ENCODE results near the gene CAMK1D.
"Not testable (repeated sequence)": the region's sequence is repeated elsewhere in the genome, so short reads cannot be mapped to it uniquely, and the experiment has no call there.

Gene CAMK1D

DNA sequence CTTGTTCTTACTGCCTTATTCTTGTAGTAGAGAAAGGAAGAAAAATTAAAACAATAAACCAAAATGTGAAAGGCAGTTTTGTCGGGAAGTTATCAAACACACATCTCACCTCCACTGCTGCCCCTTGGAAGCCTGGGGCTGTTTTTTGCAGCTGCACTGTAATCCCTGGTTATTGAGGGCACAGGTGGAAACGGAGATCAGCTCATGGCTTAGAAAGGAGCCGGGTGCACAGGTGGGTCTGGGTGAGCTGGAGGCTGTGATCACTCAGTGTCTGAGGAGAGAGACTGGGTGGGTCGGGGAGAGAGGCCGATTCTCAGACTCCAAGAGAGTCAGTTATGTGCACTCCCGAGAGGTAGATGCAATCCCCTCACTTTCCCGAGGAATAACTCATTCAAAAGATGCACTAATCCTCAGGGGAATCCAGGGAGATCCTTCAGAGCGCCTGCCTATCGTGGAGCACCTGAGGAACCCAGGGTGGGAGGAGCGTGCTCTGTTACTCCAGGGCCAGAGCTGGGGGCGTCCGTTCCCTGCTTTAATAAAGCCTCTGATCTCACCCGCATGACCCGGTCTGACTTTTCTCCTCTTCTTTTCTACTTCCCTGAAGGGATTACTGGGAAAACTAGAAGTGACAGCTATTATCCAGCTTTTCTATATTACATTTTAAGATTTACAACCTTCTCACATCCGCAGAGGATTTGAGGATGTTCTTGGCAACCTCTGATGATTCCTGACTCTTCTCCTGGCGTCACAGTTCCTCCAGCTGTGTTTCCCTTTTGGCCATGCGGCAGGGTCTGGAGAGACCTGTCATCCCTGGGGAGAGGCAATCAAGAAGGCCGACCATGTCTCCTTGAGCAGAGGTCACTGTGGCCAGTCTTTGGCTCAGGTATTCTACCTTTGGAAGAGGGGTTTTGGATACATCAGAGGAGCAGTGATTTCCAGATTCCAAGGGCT is 82.1 kb downstream of the CAMK1D start:
- no peak for DNase-seq

DNA sequence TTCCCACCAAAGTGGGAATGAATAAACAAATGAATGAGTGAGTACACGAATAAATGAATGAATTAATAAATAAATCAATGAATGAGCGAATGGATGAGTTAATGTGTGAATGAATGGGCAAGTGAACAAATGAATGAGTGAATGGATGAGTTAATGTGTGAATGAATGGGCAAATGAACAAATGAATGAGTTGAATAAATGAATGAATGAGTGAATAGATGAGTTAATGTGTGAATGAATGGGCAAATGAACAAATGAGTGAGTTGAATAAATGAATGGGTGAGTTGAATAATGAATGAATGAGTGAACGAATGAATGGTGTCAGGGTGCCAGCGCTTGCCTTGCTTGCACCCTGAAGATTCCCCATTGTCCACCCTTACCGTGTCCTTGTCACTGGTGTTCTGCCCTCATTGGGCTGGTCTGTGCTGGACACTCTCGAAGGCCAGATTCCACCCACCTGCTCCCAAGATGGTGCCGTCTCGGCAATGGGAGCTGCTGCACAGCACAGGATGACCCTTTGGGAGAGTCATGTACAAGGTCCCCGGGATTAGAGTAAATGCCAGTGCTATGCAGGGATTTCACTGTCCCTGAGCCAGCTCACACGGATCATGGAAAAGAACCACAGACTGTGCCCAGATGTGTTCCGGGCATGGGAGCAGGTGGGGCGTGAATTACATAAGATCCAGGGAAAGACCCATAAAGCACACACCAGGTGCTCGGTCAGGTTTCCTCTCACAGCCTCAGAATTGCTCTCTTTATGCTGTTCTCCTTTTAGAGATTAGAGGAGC is 83.2 kb downstream of the CAMK1D start:
- no peak for DNase-seq

DNA sequence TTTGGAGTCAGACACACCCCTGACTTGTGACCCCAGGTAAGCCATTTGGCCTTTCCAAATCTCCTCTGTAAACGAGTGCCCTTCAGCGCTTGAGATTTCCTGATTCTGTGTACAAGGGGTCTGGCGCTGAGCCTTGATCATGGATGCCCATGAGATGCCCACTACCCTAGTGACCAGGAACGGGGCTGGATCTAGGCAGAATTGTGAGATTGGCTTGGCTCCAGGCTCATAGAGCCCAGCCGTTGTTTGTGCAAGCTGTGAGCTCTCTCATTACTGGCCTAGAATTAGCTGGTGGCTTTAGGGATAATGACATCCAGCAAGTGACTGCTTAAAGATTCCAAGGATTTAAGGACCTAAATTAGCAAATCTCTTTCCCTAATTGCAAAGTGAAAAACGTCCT is 84.9 kb downstream of the CAMK1D start:
- no peak for DNase-seq

DNA sequence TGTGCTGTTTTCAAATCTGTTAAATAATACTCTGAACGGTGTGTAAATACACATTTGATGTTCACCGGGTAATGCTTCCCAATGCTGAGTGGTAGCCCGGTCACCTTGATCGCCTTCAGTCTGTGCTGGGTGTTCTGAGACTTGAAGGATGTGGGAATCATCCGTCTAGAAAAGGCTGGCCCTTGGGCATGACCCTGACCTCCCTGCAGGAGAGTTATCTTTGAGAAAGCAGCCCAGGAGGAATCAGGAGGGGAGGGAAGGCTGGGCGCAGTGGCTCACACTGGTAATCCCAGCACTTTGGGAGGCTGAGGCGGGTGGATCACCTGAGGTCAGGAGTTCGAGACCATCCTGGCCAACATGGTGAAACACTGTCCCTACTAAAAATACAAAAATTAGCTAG is 85.3 kb downstream of the CAMK1D start:
- DNase-seq: not testable (repeated sequence)

DNA sequence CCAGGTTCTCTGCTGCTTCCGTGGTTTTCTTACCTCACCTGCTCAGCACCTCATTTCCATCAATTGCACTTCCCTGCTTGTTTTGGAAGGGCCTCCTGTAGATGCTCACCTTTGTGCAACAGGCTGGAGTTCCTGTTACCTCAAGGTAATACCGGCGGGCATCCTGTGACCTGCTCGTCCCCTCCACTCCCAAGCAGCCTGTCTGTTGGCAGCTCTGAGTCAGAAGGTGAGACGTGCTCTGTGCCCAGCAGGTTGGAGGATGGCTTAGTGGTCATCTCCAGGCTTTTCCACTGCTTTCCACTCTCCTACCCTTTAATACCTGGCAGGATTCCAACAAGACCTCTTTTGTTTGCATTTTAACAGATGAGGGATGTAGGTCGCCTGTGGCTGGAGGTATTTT is 86.0 kb downstream of the CAMK1D start:
- DNase-seq: no peak

DNA sequence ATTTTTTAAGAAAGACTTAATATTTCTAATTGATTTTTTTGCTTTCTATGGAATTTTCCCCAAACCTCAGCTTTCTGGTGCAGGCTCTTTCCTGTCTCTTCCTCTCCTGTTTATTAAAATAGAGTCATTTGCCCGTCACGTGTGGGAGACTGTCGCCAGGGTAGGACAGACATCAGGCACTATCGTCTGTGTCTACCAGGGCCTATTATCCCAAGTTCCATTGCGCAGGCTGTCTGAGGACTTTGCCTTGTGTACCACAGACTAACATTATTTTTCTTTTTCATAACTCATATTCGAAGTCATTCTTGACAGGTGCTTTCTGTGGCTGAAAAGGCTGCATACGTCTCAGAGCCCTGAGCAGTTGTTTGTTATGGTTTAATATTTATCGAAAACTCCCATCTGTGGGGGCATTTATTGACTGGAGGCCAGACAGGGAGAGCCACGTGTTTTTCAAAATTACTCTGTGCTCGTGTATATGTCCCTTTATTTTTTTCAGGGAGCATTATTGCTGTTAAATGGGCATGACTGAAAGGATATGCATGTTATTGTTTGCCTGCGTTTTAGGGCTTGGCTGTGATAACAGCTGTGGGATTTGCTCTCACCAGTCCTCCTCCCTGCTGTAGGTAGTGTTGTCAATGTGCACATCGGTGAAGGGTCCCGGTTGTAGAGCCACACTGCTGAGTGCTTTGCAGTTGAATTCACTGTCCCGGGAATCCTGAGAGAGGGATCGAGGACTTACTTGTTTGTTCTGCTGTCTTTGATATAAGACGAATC is 89.8 kb downstream of the CAMK1D start:
- no peak for DNase-seq

DNA sequence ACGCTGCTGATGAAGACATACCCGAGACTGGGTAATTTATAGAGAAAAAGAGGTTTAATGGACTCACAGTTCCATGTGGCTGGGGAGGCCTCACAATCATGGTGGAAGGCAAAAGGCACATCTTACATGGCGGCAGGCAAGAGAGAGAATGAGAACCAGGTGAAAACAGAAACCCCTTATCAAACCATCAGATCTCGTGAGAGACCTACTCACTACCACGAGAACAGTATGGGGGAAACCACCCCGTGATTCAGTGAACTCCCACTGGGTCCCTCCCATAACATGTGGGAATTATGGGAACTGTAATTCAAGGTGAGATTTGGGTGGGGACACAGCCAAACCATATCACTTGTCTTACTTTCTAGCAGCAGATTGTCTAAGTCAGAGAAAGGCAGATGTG is 90.4 kb downstream of the CAMK1D start:
- DNase-seq: not testable (repeated sequence)

DNA sequence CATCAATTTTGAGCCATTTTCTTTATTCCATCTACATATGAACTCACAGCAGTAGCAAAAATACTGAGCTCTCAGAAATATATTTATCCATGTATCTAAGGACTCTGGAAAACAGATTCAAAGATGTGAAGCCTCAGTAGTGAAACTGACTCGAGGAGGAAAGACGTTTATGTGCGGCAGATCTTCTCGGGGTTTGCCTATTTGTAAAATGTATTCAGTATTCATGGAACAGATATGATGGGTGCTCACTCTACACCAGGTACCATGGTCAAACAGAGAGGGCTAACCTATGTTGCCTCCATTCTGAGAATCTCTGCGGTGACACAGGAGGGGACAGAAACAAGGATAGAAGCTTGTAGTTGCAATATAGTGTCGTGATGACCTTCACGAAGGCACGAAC is 93.7 kb downstream of the CAMK1D start:
- no peak for DNase-seq

DNA sequence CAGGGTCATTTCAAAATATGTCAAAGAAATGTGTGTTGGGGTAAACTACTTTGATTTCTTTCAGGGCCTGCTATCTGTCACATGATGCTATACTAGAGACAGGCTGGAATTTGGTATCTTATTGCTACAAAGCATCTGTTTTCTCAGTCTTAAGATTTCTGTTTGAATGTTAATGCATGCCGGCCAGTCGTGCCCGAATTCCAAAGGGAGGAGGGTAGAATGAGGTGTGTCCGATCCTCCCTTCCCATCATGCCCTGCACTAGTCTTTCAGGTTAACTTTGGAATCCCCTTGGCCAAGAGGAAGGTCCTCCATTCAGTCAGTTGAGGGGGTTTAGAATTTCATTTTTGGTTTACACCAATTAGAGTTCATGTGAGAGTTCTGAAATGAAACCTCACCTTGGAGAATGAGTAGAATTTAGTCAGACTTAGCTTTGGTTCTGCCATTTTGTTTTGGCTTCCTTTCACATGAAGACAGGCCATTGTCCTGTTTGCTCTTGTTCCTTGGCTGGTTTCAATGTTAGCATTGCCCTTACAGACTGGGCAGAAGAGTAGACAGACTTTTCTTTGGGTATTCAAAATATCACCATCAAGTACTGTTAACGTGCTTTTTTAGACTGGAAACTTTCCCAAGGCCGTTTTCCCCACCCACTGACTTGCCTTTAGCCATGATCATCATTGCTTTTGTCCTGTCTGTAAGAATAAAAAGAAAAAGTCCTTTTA is 95.8 kb downstream of the CAMK1D start:
- DNase-seq: no peak

DNA sequence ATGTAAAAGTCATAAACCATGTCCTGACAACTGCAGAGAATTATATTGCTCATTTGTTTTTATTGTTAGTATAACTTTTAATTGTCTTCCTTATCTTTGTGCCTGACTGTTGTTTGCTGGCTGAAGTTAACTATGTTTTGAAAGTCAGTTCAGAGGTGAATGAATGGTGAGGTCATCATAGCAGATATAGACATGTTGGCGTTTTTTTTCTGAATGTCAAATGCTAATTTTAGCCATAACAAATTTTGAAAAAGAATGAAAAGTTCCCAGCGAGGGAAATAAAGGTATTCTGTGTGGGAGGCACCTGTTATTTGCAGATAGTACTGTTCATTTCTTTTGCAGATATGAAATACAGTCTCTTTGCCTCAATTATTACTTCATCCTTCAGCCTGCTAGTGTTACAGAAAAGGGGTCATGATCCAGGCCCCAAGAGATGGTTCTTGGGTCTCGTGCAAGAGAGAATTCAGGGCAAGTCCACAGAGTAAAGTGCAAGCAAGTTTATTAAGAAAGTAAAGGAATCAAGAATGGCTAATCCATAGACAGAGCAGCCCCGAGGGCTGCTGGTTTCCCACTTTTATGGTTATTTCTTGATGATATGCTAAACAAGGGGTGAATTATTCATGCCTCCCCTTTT is 96.5 kb downstream of the CAMK1D start:
- no peak for DNase-seq

DNA sequence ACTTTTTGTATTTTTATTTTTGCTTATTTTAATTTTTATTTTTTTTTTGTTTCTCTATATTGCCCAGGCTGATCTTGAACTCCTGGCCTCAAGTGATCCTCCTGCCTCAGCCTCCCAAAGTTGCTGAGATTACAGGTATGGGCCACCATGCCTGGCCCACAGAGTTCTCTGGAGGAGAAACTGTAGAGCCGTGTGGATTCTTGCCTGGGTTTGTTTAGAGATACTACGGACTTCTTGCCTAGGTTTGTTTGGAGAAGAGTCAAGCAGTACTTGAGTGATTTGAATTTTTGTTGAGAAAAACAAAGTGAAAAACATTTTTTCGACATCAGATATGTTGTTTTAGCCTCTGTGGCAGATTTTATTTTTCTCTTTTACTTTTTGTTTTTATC is 99.0 kb downstream of the CAMK1D start:
- no peak for DNase-seq

DNA sequence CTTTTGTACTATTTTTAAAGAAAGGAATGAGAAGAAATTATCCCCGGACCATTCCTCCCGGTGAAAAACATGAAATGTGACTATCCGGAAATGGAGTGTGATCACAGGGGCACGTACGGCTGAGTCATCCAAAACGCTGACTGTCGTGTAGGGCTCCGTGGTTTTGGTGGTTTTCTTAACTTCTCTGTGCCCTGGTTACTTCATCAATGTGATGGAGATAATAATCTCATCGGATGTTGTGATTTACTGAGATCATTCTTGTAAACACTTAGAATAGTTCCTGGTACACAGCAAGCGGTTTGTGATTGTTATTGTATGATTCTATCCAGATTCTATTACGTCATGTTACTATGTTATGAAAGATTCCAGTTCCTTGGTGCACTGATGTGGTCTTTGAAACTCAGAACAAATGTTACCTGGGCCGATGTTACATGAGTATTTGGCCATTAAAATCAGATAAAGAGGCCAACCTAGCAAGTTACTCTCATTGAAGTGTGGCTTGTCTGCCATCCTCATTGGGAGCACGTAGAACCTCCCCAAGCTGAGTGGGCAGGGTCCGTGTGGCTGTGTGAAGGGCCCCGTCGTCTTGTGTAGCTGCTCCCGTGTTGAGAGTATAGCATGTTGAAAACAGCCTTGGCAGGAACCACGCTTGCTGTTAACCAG is 99.5 kb downstream of the CAMK1D start:
- no peak for DNase-seq

DNA sequence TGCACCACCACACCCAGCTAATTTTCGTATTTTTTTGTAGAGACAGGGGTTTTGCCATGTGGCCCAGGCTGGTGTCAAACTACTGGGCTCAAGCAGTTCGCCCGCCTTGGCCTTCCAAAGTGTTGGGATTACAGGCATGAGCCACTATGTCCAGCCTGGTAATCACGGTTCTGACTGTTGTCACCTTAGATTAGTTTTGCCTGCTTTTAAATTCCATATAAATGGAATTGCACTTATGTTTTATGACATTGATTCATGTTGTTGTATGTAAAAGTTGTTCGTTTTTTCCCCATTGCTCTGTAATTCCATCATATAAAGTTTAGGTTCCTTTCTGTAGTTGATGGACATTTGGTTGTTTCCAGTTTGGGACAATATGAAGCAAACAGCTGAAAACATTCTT is 106.0 kb downstream of the CAMK1D start:
- DNase-seq: no peak

DNA sequence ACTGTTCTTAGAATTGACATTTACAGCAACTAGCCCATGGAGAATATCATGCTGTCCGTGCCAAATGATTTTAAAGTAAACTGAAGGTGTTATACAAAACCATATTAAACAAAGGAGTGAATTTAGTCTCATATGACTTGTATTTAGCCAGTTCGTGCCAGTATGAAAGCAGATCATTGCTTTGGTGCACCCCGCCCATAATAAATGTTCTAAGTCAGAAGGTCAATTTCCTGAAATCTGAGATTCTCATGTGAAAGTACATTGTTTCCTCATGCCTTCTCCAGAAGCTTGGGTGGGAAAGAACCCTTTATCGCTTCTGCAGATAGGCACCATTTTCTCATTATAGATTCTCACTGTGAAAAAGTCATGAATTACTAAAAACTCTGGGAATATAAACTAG is 106.4 kb downstream of the CAMK1D start:
- no peak for DNase-seq

DNA sequence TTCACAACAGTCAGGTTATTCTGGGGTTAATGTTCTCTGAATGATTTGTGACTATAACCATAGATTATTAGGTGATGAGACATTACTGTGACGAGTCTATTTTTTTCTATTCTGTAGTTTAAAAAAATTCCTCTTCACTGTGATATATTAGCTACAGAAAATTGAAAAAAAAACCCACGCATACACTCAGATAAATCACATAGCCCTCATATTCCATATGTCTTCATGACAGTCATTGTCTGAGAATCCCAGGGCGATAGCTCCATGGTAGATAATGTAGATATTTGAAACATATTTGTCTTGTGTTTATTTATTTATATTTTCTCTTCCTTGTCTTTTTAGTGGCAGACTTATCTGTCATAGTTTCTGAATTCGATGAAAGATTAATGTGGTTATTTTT is 110.0 kb downstream of the CAMK1D start:
- DNase-seq: no peak

DNA sequence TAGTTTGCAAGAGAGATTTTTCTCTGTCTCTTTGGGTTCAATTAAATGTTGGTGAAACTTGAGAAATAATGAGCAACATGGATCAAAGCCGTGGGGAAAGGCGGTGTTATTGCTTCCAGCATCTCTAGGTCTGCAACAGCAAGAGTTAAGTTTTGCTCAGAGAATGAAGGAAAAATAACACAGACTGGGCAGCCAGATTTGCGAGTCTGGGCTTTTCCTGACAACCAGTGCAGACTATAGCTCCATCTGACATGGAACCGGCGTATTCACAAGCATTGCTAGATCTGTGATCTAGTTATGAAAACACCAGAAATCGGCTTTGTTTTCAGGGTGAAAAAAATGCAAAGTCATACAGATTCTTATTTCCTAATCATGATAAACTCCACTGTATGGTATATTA is 110.4 kb downstream of the CAMK1D start:
- no peak for DNase-seq

DNA sequence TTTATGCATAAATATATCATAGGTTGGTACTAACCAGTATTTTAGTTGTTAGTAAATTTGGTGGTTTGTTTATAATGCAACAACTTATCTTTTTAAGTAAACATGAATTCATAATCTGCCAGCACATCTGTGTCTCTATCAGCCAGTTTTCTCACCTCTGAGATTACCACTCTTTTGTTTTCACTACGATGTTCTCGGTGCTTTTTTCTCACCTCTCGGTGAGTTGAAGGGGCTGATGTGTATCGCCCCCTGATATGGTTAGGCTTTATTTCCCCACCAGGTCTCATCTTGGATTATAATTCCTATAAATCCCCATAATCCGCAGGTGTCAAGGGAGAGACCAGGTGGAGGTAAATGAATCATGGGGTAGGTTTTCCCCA is 114.1 kb downstream of the CAMK1D start:
- DNase-seq: no peak

DNA sequence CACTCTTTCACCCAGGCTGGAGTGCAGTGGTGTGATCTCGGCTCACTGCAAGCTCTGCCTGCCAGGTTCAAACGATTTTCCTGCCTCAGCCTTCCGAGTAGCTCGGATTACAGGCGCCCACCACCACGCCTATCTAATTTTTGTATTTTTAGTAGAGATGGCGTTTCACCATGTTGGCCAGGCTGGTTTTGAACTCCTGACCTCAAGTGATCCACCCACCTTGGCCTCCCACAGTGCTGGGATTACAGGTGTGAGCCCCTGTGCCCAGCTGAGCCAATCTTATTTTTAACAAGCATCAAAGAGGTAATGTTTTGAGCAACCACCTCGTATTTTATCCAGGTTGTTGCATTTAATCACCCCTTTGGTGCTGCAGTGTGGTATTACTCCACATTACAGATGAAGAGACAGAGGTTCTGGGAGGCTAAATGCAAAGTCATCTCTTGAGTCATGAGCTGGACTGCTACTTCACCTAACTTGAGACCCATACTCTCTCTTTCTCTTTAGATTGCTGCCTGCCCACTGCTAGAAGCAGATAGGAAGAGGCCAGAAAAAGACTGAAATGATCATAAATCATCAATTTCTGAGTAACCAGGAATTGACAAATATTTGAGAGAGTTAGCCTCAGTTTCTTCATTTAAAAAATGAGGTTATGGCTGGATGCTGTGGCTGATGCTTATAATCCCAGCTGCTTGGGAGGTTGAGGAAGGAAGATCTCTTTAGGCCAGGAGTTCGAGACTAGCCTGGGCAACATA is 116.2 kb downstream of the CAMK1D start:
- no peak for DNase-seq

DNA sequence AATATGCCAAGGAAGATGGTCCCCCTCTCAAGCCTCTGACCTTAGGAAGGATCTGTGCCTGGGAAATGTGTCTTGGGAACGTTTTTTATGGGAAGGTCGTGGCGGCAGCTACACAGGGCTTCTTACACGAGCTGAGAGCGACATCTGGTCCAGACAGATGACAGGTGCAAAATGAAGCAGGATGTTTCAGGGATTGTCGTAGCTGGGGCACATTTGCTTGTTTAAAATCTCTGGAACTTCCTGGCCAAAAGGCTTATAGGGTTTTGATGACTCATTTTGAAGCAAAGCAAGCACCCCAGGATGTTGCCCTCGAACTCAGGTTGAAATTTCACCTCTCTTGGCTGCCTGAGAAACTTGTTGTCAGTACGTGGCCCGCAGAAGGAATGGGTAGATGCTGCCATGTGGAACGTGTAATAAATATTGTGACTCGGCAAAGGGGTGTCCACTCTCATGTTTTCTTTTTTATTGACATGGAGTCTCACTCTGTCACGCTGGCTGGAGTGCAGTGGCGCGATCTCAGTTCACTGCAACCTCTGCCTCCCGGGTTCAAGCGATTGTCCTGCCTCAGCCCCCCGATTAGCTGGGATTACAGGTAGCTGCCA is 117.5 kb downstream of the CAMK1D start:
- no peak for DNase-seq

DNA sequence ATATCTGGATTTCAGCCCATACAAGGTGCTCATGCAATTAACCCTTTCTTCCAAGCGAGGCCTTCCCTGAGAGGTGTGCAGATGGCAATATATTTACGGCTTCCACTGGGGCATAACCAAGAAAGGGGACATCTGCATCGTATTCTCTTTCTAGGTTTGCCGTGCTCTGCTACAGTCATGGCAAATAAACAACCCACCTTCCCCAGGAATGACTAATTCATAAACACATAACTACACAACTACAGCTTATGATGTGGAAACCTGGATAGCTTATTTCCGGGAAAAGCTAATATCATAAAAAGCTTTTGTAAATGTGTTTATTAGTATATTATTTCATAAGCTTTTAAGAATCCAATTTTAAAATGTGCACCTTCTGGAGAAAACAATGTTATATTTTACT is 120.0 kb downstream of the CAMK1D start:
- no peak for DNase-seq
